ENCODE results near the gene MRPL20. TPM values are rescaled to one million over a fixed set of nuclear protein-coding genes. Genes with fewer than 3 reads are reported as not detected.
"Not testable (repeated sequence)": the region's sequence is repeated elsewhere in the genome, so short reads cannot be mapped to it uniquely, and the experiment has no call there.

Gene MRPL20
- total RNA-seq, 1 donor from 2014 or later: 89.2 TPM

DNA sequence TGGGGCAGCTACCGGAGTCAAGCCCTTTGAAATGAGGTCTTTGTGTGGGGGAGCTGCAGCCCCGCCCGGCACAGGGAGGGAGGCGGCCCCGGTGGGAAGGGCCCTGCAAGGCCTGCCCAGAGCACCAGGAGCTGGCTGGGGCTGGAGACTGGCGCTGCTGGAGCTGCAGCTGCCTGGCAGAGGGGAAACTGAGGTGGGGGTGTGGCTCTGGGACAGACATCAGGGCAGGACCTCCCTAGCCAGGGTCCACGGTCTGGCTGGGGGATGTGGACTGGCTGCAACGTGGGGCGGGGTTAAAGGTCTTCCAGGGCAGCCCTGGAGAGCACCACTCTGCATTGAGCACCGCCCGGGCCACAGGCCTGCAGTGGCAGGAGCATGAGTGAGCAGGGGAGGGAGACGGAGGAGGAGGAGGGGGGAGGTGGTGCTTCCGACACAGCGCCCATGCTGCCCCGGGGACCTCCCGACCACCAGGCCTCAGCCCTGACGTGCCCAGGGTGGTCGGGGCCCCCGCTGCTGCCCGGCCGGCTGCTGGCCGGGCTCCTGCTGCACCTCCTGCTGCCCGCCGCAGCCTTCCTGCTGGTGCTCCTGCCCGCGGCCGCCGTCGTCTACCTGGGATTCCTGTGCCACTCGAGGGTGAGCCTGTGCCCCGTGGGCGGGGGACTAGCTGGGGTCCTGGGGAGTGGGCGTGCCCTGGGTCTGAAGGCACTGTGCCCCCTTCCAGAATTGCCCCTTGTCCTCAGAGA is 18.8 kb upstream of the MRPL20 start:
- ATAC-seq: peak; percentile 14

DNA sequence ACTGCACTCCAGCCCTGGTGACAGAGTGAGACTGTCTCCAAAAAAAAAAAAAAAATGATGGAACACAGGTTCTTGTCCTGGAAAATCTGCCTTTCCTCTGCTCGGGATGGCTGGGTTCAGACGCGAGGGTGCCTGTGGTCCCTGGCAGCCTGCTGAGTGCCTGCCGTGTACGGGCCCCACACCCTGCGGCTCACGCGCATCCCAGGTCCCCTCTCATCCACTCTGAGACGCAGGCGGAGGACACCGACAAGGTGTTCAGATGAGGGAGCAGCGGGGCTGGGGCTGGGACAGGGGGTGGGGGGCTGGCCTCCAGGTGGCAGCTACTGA is 18.3 kb upstream of the MRPL20 start:
- ATAC-seq: no peak

DNA sequence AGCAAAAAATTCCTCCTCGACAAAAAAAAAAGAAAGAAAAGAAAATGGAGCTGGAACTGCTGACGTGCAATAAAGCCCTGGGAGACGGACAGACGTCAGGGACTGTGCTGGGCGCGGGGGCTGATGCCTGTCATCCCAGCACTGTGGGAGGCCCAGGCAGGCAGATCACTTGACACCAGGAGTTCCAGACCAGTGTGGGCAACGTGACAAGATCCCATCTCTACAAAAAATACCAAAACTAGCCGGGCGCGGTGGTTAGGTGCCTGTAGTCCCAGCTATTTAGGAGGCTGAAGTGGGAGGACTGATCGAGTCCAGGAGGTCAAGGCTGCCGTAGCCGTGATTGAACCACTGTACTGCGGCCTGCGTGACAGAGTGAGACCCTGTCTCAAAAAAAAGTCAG is 17.6 kb upstream of the MRPL20 start:
- no peak for ATAC-seq

DNA sequence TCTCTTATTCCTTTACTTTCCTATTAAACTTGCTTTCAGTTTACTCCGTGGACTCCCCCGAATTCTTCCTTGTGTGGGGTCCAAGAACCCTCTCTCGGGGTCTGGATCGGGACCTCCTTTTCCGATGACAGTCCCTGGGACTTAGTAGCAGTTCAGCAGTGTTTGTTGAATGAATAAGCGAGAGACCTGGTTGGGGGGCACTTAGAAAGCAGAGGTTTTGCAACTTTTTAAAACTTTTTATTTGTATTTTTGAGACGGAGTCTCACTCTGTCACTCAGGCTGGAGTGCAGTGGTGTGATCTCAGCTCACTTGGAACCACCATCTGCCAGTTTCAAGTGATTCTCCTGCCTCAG is 16.1 kb upstream of the MRPL20 start:
- ATAC-seq: no peak

DNA sequence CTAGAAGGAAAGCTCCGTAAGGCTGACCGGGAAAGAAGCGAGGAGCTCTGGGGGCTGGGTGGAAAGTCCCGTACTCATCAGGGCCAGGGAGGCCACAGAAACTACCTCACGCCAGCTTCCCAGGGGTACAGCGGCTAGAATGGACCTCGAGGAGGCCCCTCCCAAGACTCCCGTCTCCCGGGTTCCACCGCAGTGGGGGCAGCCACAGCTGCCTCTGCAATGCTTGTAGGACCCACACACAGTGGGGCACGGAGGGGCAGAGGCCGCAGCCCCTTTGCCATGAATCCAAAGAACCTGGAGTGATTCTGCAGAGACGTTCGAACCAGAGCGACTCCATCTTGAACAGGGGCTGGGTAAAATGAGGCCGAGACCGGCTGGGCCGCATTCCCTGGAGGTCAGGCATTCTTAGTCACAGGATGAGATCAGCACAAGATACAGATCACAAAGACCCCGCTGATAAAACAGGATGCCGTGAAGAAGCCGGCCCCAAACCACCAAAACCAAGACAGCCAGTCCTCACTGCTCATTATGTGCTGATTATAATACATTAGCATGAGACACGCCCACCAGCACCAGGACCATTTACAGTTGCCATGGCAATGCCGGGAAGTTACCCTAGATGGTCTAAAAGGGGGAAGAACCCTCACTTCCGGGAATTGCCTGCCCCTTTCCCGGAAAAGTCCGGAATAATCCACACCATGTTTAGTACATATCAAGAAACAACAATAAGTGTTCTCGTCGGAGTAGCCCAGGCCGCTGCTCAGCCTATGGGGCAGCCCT is 15.6 kb upstream of the MRPL20 start:
- no peak for ATAC-seq

DNA sequence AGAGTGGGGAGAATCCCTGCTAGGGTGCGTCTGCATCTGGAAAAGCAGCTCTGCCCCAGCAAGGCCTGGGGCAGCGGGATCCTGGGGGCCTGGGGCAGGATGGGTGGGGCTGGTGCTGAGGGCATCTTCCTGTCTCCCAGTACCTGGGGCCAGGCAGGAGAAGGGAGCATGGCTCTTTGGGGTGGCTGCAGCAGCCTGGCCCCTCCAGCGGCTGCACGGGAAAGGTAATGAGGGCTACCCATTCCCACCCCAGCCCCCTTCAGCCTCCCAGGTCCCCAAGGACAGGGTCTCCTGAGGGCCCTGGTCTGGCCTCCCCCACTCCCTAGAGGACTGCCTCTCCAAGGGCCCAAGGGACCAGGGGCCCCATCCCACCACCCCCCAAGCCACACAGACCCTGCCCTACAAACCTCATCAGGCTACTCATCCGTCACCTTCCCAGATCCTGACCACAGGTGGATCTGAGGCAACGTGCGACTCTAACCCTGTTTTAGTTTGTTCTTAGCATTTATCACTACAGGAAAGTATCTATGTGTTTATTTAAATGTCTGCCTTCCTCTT is 14.9 kb upstream of the MRPL20 start:
- ATAC-seq: no peak

DNA sequence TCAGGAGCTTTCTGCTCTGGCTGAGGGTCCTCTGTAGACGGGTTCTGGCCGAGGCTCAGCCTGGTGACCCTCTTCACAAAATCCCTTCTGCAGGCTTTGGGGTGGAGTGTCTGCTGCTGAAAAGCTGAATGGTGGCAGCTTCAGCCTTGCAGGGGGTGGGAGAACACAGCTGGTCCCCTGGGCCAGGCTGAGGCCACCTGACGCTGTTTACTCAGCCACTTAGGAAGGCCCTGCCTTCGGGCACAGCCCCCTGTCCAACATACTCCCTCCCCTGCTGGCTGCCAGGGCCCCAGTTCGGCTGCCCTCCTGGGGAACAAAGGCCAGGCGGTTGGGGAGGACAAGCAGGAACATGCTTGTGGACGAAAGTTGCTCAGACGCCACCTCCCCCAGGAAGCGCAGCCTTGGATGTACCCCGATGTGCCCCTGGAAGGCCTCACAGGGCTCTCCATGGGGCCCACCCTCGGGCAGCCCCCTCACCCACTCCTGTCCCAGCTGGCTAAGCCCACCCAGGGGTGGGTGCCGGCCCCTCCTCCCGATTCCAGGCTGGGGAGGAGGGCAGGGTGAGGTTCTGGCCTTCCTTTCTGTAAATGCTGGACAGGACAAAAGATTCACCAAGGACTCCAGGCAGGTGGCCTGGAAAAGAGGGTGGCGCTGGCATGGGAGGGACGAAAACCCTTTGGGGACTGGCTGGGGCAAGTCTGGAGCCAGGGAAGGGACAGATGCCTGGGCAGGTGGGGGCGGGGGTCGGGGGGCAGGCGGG is 14.2 kb upstream of the MRPL20 start, which contains the start of gene ANKRD65:
TSS of gene ANKRD65 (minus strand) at position 130 of the 760 bp plus-strand sequence. CDS start 271 bp downstream, outside the sequence.
- ATAC-seq: peak; percentile 30

DNA sequence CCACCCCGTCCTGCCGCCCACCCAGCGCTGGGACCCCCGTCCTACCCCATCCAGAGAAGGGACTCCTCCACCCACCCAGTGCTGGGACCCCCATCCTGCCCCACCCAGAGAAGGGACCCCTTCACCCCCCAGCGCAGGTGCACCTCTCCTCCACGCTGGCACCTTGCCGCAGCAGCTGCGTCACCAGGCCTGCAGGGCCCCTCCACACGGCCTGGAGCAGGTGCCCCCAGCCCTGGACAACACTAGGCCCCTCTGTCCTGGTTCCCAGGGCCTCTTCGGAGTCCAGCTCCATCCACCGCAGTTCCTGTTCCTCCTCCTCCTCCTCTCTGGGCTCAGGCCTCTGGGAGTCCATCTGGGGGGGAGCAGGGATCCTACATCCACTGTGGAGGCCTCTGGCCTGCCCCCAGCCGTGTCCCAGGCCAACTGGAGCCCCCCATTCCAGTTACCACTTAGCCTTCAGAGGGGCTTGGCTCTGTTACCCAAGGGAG is 13.6 kb upstream of the MRPL20 start:
- ATAC-seq: peak; percentile 29

DNA sequence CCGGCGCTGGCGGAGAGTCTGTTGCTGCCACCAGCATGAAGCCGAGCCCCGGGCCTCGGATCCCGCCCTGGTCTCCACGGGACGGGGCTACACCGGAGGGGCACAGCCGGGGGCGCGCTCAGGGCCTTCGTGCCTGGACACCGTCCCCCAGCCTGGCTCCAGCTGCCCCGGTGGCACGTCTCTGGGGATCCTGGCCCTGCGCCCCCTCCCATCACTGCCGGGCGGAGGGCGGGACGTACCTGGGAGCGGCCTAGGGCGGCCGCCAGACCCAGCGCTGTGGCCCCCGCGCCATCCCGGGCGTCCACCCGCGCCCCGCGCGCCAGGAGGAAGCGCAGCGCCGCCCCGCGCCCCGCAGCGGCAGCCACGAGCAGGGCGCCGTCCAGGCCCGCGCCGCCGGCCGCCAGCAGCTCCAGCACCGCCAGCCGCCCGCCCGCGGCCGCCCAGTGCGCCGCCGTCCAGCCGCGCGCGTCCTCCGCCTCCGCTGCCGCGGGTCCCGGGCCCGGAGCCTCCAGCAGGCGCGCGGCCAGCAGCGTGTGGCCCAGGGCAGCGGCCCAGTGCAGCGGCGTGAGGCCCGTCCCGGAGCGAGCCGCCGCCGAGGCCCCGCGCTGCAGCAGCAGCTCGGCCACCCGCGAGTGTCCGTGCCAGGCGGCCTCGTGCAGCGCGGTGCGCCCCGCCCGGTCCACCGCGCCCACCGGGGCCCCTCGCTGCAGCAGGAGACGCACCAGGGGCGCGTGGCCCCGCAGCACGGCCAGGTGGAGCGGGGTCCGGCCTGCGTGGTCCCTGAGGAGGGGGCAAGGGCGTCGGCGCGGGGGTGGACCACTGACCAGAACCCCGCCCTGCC is 12.9 kb upstream of the MRPL20 start:
- peak; percentile 28 for ATAC-seq

DNA sequence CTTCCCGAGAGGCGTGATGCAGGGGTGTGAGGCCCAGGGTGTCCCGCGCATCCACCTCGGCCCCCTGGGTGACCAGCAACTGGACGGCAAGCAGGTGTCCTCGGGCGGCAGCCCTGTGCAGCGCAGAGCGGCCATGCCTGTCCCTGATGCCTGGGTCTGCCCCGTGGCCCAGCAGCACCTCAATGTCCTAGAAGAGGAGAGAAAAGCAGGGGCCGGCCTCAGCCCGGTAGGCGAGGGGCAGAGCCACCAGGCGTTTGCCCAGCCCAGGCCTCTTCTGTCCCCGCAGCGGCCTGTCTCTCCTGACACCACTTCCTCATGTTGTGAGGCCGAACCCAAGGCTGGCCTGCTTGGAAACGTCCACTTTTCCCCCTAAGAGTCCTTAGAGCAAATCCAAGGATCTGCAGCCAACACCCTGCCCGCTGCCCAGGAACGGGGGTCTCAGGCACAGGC is 12.3 kb upstream of the MRPL20 start:
- peak; percentile 19 for ATAC-seq

DNA sequence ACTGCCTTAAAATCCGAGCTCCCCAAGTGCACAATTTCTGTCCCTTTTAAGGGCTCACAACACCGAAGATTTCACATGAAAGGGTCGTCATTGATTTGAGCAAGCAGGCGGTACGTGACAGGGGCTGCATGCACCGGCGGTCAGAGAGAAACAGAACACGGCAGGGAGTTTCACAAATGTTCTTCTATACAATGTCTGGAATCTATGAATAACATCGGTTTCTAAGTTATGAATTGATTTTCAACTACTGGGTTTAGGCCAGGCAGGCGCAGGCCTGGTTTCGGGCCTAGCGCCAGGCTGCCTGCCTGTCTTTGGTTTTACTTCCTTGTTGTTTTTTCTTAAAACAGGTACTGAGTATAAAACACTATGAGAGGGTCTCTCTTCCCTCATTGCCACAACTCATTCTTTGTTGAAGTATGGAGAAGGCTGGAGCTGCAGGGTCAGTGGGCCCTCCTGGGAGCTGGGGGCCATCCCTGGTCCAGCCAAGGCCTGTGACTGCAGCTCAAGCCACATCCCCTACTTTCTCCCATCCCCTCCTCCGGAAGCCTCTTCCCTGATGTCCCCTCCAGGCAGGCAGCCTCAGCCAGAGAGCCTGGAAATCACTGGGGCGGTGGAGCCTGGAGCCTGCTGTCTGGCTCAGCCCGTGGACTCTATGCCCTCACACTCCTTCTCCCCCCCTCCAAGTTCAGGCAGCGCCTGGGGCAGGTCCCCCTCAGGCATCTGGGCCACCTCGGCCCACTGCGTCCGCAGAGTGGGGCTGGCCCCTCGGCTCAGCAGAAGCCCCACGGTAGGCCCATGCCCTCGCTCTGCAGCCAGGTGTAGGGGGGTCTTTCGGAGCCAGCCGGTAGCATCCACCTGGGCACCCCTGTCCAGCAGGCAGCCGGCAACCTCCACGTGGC is 11.6 kb upstream of the MRPL20 start:
- peak; percentile 18 for ATAC-seq

DNA sequence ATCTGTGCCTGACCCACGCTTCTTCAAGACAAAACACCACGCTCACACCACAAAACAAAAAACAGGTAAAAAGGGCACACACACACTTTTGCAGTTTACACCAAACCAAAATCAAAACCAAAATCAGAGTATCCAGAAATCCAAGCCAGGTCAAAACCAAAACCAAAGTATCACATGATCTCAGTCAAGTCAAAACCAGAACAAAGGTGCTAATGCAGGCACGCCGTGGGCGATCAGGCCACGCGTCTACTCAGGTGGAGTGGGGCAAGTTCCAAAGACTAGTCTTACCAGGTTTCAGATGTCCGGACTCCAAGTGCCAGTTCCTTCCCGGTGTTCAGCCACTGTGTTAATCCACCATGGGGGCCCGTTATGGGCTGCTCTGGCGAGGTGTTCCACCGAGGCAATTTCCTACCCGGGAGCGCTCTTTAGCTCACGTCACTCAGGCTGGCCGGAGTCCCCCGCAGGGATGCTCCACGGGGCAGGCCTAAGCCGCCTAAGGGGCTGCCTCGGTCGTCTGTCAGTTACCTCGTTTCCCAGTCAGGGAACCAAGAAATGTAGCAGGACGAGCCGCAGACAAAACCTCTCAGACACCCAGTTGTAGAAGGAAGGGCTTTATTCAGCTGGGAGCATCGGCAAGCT is 10.9 kb upstream of the MRPL20 start:
- ATAC-seq: peak; percentile 38

DNA sequence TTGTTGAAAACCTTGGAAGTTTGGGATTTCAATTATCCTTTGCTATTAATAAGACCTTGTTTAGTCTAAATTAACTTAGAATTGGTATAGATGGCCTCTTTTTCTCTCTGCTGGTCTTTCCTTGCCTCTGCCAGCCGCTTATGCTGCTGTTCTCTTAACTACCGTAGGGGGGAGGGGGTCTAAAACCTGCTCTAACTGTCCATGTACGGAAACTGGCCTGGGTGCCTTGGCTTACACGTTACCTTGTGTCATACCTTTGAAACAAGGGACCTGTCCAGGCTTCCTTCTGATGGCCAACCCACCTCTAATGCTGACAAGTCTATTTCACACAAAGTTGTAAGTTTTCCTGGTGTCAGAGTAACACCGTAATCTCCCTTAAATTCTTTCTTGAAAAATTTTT is 10.3 kb upstream of the MRPL20 start:
- not testable (repeated sequence) for ATAC-seq

DNA sequence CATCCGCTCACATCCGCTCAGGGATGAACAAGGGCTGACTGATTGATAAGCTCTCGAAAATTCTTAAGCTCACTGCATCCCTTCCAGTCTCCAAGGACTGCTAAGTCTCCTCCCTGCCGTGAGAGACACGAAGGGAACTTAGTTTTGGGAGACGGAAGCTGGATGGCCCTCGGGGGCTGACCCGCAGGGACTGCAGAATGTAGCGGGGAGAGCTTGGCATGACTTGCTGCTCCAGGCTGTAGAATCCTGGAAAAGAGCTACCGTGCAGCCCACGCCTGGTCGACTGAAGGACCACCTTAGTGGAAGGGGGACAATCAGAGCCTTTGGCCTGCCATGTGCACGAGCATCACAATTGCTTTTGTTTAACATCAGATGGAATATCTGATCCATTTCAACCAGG is 8.7 kb upstream of the MRPL20 start:
- no peak for ATAC-seq

DNA sequence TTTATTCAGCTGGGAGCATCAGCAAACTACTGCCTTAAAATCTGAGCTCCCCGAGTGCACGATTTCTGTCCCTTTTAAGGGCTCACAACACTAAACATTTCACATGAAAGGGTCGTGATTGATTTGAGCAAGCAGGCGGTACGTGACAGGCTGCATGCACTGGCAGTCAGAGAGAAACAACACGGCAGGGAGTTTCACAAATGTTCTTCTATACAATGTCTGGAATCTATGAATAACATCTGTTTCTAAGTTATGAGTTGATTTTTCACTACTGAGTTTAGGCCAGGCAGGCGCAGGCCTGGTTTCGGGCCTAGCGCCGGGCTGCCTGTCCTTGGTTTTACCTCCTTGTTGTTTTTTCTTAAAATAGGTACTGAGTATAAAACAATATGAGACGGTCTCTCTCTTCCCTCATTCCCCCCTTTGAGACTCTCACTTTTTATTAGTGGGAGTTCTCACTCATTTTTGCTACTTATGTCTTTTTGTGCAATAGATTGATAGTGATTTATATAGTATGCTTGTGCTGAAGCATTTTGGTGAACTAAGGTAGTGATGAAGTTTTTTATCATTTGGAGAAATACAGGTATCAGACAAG is 5.3 kb upstream of the MRPL20 start:
- ATAC-seq: not testable (repeated sequence)

DNA sequence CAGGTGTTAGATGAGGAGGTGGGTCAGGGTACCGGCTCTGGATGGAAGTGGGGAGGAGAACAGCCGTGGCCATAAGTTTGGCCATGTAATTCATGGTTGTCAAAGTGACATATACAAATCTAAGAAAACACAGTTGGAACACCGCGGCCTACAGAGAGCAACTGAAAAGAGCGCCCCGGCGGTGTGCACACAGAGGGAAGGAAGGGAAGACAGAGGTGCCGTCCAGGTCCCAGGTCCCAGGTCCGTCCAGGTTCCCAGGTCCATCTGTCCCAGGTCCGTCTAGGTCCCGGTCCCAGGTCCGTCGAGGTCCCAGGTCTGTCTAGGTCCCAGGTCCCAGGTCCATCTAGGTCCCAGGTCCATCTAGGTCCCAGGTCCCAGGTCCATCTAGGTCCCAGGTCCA is 4.5 kb upstream of the MRPL20 start:
- ATAC-seq: no peak

DNA sequence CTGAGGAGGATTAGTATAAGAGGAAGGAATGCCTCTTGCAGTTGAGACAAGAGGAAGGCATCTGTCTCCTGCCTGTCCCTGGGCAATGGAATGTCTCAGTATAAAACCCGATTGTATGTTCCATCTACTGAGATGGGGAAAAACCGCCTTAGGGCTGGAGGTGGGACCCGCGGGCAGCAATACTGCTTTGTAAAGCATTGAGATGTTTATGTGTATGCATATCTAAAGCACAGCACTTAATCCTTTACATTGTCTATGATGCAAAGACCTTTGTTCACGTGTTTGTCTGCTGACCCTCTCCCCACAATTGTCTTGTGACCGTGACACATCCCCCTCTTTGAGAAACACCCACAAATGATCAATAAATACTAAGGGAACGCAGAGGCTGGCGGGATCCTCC is 3.1 kb upstream of the MRPL20 start:
- not testable (repeated sequence) for ATAC-seq

DNA sequence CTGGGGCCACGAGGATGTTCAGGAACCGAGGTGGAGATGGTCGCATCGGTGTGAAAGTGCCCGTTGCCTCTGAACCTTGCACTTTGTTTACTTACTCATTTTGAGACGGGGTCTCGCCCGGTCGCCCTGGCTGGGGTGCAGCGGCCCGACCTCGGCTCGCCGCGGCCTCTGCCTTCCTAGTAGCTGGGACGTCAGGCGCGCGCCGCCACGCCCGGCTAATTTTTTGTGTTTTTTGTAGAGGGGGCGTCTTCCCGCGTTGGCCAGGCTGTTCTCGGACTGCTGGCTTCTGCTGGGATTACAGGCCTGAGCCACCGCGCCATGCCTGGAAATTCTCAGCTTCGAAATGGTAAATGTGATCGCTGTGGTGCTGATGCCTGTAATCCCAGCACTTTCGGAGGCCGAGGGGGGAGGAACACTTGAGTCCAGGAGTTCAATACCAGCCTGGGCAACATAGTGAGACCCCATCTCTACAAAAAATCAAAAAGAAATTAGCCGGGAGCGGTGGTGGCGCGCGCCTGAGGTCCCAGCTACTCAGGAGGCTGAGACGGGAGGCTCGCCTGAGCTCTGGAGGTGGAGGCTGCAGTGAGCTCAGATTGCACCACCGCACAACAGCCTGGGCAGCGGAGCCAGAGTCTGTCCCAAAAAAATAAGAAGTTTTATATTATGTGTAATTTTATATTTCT is 684 bp upstream of the MRPL20 start:
- peak; percentile 4 for ATAC-seq
